HG03565 (cell line): ENCODE measurements around the gene PNMA8A.

Experiments
- ATAC-seq: cut with Tn5 transposase; IDR thresholded peaks from one replicate; pipeline ENCODE4 v1.9.1; 2021; ENCODE audit warnings: mild to moderate bottlenecking, moderate library complexity; ENCODE audit not compliant: unreplicated experiment

Gene PNMA8A

GRCh38 chr19:46431824-46432223 is 39.5 kb downstream of the PNMA8A start:
- ATAC-seq, result no peak

DNA sequence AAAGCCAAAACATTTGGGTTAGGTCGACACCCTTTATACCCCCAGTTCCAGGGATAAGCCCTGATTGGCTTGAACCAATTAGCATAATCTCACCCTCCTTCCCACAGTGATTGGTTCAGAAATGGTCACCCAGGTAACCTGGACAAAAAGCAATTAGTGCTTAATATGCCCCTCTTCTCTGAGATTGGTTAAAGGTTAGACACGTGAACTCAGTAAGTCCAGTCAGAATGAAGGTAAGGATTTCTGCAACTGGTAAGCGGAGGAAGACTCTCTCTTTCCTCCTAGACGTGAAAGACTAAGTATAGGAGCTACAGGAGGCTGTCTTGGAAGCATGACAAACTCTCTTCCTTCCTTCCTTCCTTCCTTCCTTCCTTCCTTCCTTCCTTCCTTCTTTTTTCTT is 41.4 kb downstream of the PNMA8A start:
- no peak for ATAC-seq

DNA sequence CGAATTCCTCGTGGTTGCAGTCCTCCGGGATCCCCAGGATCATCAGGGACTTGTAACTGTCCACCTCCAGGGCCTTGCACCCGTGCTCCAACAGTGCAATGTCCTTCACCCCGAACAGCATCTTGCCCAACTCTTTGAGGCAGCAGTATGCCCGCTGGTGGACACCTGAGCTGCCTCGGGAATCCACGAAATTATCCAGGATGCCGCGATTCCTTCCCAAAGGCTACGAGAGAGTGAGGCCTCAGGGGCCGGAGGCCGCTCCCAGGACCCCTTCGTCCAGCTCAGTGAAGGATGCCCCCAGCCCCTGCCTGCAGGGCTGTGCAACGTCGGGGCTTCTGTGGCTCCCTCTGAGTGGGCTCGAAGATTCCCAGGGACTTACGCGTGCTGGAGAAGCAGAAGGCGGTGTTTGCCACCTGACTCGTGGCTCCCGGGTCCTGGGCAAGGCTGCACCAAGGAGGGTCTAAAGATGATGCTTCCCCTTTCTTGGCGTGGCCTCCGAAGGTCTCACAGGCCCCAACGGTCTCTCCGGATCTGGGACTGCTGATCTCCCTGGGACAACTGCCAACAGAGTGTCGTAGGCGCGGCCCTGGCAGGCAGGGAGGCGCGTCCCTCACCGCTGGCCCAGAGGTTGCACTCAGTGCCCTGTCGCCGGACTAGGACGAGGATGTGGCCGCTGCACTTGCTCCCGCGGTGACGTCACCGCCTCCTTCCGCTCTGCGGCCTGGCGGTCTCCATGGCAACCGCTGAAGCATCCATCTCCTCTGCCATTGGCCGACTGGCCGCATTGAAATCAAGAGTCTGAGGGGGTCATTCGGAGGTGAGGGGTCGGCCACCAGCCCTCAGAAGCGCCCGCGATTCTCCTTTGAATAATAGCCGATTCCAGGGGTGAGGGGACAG is 42.9 kb downstream of the PNMA8A start, which contains the start of gene PNMA8C:
PNMA8C (minus strand) TSS at position 698 of the 897 bp plus-strand sequence; CDS start at position 121, 577 bp downstream.
- no peak for ATAC-seq

GRCh38 chr19:46427518-46428045 is 43.8 kb downstream of the PNMA8A start:
- no peak for ATAC-seq

GRCh38 chr19:46426506-46427162 is 44.7 kb downstream of the PNMA8A start:
- ATAC-seq, result no peak

- ATAC-seq, result no peak
Measured at GRCh38 chr19:46426035-46426505, 45.3 kb downstream of the PNMA8A start.

DNA sequence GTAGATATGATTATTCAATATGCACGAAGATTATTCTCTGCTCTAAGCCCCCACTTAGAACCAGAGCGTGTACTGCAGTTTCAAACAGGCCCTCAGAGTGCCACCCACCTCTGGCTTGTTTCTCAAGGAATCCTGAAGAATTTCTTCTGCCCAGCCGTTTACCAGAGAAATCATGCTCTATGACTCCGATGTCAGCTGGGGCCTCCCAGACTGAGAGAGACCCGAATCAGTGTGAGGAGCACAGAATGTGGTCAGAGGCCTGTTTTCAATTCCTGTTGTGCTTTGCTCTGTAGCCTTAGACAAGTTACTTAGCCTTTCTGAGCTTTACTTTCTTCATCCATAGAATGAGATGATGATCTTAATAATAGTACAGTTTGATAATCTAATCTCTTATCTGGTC is 48.2 kb downstream of the PNMA8A start:
- no peak for ATAC-seq

DNA sequence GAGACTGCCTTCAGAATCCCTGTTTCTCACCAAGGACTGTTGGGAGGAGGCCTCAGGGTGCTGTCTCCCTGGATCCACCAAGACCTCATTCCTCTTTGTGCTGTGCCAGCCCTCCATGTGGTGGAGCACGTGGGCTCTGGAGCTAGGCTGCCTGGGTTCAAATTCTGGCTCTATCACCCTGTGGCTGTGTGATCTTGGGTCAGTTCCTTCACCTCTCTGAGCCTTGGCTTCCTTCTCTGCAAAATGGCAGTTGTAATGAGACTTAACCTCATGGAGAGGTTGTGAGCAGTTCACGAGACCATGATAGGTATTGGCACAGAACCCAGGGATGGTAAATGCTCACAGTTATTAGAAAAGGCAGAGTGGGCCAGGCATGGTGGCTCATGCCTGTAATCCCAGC is 49.0 kb downstream of the PNMA8A start:
- no peak for ATAC-seq

DNA sequence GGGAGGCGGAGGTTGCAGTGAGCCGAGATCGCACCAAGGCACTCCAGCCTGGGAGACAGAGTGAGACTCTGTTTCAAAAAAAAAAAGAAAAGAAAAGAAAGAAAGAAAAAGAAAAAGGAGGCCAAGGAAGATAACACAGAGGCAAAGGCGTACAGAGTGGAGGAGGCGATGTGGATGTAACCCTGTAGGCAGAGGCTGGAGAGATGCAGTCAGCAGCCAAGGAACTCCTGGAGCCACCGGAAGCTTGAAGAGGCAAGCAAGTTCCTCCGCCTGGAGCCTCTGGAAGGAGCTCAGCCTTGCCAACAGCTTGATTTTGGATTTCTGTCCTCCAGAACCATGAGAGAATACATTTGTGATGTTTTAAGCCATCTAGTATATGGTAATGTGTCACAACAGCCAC is 51.3 kb downstream of the PNMA8A start:
- no peak for ATAC-seq
